Transverse colon (tissue), 4 donors: ENCODE data around the gene FCSK. TPM values are rescaled to one million over a fixed set of nuclear protein-coding genes. Genes with fewer than 3 reads are reported as not detected.

ENCODE experiments used
- DNase-seq: peaks from one replicate; pipeline ENCODE4 v3.0.0-alpha.2; 2019
- H3K27ac ChIP-seq, 4 donors: fragments of 200-600 bp; sonication (generic); 2 replicates each; pipeline ENCODE4 v1.5.1; 2016 to 2018; ENCODE audit warnings: inconsistent platforms in 4 of 4
- H3K27me3 ChIP-seq: fragments of 200-600 bp; sonication (generic); 2 replicates; pipeline ENCODE4 v1.5.1; 2017; ENCODE audit warnings: inconsistent platforms
- H3K36me3 ChIP-seq, 4 donors: fragments of 200-600 bp; sonication (generic); 2 replicates each; pipeline ENCODE4 v1.5.1; 2017 to 2019; ENCODE audit warnings: inconsistent platforms in 4 of 4
- H3K4me1 ChIP-seq, 4 donors: fragments of 200-600 bp; sonication (generic); 2 replicates each; pipeline ENCODE4 v1.5.1; 2017 to 2020; ENCODE audit warnings: inconsistent platforms in 4 of 4
- H3K4me3 ChIP-seq, 4 donors: fragments of 200-600 bp; sonication (generic); 1 replicate in 1 of 4; 2 replicates in 3 of 4; pipeline versions ENCODE4 v1.5.1 to v1.6.1; 2017 to 2019; ENCODE audit warnings: inconsistent platforms in 4 of 4
- H3K9me3 ChIP-seq, 2 donors: fragments of 200-600 bp; sonication (generic); 2 replicates each; pipeline ENCODE4 v1.5.1; 2017 to 2019; ENCODE audit warnings: inconsistent platforms in 2 of 2
- EP300 ChIP-seq: sonication (generic); formaldehyde crosslinking; IDR thresholded peaks from one replicate; pipeline ENCODE4 v1.6.1; 2017; ENCODE audit warnings: antibody characterized with exemption, low read depth
- POLR2A ChIP-seq: fragments of 450-650 bp; IDR thresholded peaks from one replicate; pipeline ENCODE4 v1.6.1; 2016; ENCODE audit warnings: antibody characterized with exemption, mild to moderate bottlenecking, moderate library complexity
- POLR2AphosphoS5 ChIP-seq, 3 donors: sonication (generic); formaldehyde crosslinking; IDR thresholded peaks; one replicate each; pipeline ENCODE4 v1.6.1; 2016; ENCODE audit warnings: antibody characterized with exemption in 3 of 3
- whole genome bisulfite sequencing, 2 donors: methylation state at CpG; one replicate each; pipeline ENCODE4 v1.1.5; 2018; ENCODE audit warnings: low coverage in 1 of 2; 5-methylcytosine and 5-hydroxymethylcytosine counted together
- in situ Hi-C, 4 donors: fragments of 200-750 bp; cut with MboI; loops; one replicate each; pipeline versions ENCODE4 v1.15.0 to v1.15.1; 2017; ENCODE audit warnings: low sequenced_read_pairs in 3 of 4, low pct_ligation_motif_present in 1 of 4, low pct_unique_long_range_greater_than_20kb in 1 of 4
- intact Hi-C: fragments of 100-400 bp; cut with DNase I; formaldehyde crosslinking; loops from one replicate; pipeline ENCODE4 v1.15.1; 2023; ENCODE audit warnings: low total_unique reads
- total RNA-seq, 4 donors: library from RNA; depleted of rRNA; stranded (reverse); fragments of >200 nt; gene quantifications; one replicate each; pipeline ENCODE4 v1.1.0, GENCODE V29; 2016
- TF ChIP-seq, protein P1 (sequence below), 5 experiments: fragments of 200-600 bp in 3 of 5; fragments of 450-650 bp in 2 of 5; sonication (generic) in 3 of 5; IDR thresholded peaks; 1 replicate in 2 of 5; 2 replicates in 3 of 5; pipeline ENCODE4 v1.5.1; 2016 to 2017; ENCODE audit warnings: antibody characterized with exemption in 5 of 5, inconsistent platforms in 3 of 5, mild to moderate bottlenecking in 2 of 5, moderate library complexity in 1 of 5

Gene FCSK
- total RNA-seq, 4 donors from 2014 or later, result 38.5 to 62.7 (median 43.1) TPM

DNA sequence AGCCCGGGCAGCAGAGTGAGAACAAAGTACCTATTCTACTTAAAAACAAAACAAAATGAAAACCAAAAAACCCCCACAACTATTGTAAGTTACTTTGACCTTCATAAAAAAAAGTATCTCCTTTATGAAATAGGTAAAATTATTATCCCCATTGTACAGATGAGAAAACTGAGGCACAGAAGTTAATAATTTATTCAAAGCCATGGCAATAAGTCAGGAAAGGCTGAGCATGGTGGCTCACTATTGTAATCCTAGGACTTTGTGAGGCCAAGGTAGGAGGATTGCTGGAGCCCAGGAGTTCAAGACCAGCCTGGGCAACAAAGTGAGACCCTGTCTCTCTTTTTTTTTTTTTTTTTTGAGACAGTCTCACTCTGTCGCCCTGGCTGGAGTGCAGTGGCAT lies 30.5 kb downstream of the FCSK start:
- Histone ChIP-seq H3K9me3 (no peaks in the 10 kb centered on the region), H3K27me3 (no peaks in the 10 kb centered on the region), H3K36me3 (peaks cover 0 to 22% (median 11%) of the 10 kb centered on the region in 4 donors), H3K4me3 (no peak overlapping the region), H3K4me1 (no peaks in the 10 kb centered on the region), H3K27ac (no peak overlapping the region)
- 85% methylated on average over 2 of the region's 2 CpGs; no CpG with 5 or more reads in 1 of the 2 donors for WGBS, 2 donors
- no peak for TF ChIP-seq POLR2A
- no peak for TF ChIP-seq POLR2AphosphoS5 (IDR thresholded peaks at IDR 0.05)
- in situ Hi-C loops, result no loop called here
- DNase-seq, result no peak
- intact Hi-C loops, result no loop called here

DNA sequence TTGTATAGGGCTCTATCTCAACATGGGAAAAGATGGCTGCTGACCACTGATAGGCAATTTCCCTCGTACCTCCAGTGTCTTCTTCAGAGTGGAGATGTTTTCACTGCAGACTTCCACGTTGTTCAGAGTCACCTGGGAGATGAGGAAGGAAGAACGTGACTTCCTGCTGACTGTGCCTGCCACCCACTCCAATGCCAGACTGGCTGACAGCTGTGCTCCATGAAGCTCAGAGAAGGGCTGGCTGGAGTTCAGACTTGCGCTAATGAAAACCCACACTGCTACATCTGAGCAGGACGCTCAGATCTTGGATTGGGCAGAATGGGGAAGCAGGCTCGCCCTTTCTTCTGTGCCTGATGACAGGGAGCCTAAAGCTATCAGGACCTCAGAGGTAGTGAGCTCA lies 35.9 kb downstream of the FCSK start:
- H3K36me3 ChIP-seq, result peaks cover 0 to 22% (median 9%) of the 10 kb centered on the region in 4 donors
- H3K27ac ChIP-seq, result no peak overlapping the region
- H3K9me3 ChIP-seq, result no peaks in the 10 kb centered on the region
- no peak overlapping the region for H3K4me3 ChIP-seq
- 80 to 86% methylated on average over 1 to 6 of the region's 6 CpGs for WGBS, 2 donors
- in situ Hi-C loops, result no loop called here
- intact Hi-C loops, result no loop called here
- no peaks in the 10 kb centered on the region for H3K4me1 ChIP-seq
- no peaks in the 10 kb centered on the region for H3K27me3 ChIP-seq
- TF ChIP-seq EP300, result no peak
- no peak for TF ChIP-seq POLR2A
- TF ChIP-seq, protein P1, sequence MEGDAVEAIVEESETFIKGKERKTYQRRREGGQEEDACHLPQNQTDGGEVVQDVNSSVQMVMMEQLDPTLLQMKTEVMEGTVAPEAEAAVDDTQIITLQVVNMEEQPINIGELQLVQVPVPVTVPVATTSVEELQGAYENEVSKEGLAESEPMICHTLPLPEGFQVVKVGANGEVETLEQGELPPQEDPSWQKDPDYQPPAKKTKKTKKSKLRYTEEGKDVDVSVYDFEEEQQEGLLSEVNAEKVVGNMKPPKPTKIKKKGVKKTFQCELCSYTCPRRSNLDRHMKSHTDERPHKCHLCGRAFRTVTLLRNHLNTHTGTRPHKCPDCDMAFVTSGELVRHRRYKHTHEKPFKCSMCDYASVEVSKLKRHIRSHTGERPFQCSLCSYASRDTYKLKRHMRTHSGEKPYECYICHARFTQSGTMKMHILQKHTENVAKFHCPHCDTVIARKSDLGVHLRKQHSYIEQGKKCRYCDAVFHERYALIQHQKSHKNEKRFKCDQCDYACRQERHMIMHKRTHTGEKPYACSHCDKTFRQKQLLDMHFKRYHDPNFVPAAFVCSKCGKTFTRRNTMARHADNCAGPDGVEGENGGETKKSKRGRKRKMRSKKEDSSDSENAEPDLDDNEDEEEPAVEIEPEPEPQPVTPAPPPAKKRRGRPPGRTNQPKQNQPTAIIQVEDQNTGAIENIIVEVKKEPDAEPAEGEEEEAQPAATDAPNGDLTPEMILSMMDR (IDR thresholded peaks at IDR 0.05), result no peak
- no peak for TF ChIP-seq POLR2AphosphoS5 (IDR thresholded peaks at IDR 0.05)
- no peak for DNase-seq

DNA sequence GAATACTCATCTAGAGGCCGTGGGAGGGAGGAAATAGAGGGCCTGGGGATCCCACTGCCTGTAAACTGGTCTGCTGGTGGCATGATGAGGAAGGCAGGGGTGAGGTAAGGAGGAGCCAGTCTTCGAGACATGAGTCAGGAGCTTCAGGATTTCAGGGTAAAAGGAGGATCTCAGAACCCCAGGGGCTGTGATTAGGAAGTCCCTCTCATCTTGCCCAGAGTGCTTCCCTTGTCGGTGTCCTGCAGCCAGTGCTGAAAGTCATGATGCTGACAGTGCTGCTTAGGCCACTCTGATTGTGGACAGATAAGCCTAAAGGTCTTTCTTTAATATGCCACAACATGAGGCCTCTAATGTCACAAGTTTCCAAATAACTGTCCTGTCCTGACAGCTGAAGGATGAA lies 39.4 kb downstream of the FCSK start:
- no peaks in the 10 kb centered on the region for H3K4me1 ChIP-seq
- no peak overlapping the region for H3K4me3 ChIP-seq
- in situ Hi-C loops (no loop called here), intact Hi-C loops (no loop called here)
- no peak overlapping the region for H3K27ac ChIP-seq
- TF ChIP-seq POLR2AphosphoS5 (IDR thresholded peaks at IDR 0.05) (no peak), EP300 (no peak), POLR2A (no peak)
- TF ChIP-seq, protein P1 (IDR thresholded peaks at IDR 0.05), result no peak
- no peaks in the 10 kb centered on the region for H3K27me3 ChIP-seq
- peaks cover 0 to 40% (median 15%) of the 10 kb centered on the region in 4 donors for H3K36me3 ChIP-seq
- DNase-seq, result no peak
- WGBS, 2 donors, result 80 to 100% methylated on average over 1 to 3 of the region's 3 CpGs
- H3K9me3 ChIP-seq, result no peaks in the 10 kb centered on the region

DNA sequence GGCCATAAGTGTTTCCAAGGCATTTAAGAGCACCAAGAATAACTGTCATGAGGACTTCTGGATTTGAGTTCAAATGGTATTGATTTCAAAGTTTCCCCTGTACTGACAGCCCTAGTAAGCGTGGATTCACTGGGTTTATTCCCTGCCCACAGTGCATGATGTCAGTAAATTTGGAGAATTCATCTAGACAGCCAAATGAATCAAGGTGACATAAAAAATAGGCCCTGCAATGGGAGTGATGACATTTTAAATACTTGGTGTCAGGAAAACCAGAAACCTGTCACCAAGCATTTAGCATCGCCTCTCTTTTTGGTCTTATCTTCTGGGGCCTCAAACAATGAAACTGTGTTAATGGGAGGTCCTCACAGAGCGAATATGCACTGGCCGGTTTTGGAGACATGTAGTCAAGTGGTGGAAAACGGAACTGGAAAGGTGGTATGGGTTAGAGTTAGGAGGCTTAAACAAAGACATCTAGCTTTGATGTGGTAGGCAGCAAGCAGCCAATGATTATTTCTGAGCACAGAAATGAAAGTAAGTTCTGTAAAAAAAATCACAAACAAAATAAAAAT lies 39.9 kb downstream of the FCSK start:
- no peak for TF ChIP-seq EP300
- no peak for TF ChIP-seq POLR2A
- TF ChIP-seq POLR2AphosphoS5 (IDR thresholded peaks at IDR 0.05), result no peak
- TF ChIP-seq, protein P1 (IDR thresholded peaks at IDR 0.05), result no peak
- no peaks in the 10 kb centered on the region for H3K9me3 ChIP-seq
- H3K4me1 ChIP-seq, result no peaks in the 10 kb centered on the region
- in situ Hi-C loops, result no loop called here
- no peak overlapping the region for H3K4me3 ChIP-seq
- H3K36me3 ChIP-seq, result peaks cover 0 to 43% (median 17%) of the 10 kb centered on the region in 4 donors
- intact Hi-C loops, result no loop called here
- no peaks in the 10 kb centered on the region for H3K27me3 ChIP-seq
- no peak for DNase-seq
- WGBS, 2 donors, result 90 to 94% methylated on average over 3 to 5 of the region's 5 CpGs
- H3K27ac ChIP-seq, result no peak overlapping the region

DNA sequence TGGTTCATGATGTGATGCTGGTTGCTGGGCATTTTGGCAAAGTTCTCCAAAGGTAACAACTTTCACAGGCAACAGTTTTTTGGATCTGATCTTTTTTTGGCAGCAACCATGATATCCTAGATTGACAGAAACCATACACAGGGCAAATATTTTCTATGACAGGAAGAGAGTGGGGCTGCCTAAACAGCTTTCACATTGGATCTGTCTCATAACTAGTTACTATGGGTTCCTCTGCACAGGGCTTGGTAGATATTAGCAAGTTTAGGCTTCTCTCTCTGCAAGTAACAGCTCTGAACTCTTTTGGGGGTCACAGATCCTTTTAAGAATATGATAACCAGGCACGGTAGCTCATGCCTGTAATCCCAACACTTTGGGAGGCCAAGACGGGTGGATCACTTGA lies 40.4 kb downstream of the FCSK start:
- 88% methylated on average over 2 of the region's 2 CpGs; no CpG with 5 or more reads in 1 of the 2 donors for WGBS, 2 donors
- Histone ChIP-seq H3K27me3 (no peaks in the 10 kb centered on the region), H3K27ac (no peak overlapping the region), H3K9me3 (no peaks in the 10 kb centered on the region), H3K36me3 (peaks cover 0 to 44% (median 15%) of the 10 kb centered on the region in 4 donors), H3K4me3 (no peak overlapping the region), H3K4me1 (no peaks in the 10 kb centered on the region)
- TF ChIP-seq, protein P1 (IDR thresholded peaks at IDR 0.05), result no peak
- in situ Hi-C loops (no loop called here), intact Hi-C loops (no loop called here)
- DNase-seq, result no peak
